Measurements from ENCODE around the gene NHSL2.

NHSL2 gene

GRCh38 chrX:72041871-72042851 is 131.5 kb downstream of the NHSL2 start:
- H3K27ac ChIP-seq (ENCODE audit: low read depth, low read length), result peak overlapping the region; percentile 70
- H3K4me1 ChIP-seq (ENCODE audit: control insufficient read depth, insufficient read depth, low read length), result peaks cover 24% of the 10 kb centered on the region
- no peaks in the 10 kb centered on the region for H3K36me3 ChIP-seq (ENCODE audit: control insufficient read depth, insufficient read depth, low read length)
- H3K27me3 ChIP-seq (ENCODE audit: control insufficient read depth, insufficient read depth, low read length), result peaks cover 4% of the 10 kb centered on the region
- H3K4me3 ChIP-seq (ENCODE audit: low read length), result no peak overlapping the region
- no peak overlapping the region for H3K9ac ChIP-seq (ENCODE audit: low read length)

- no peak overlapping the region for H3K9ac ChIP-seq (ENCODE audit: low read length)
- peaks cover 24% of the 10 kb centered on the region for H3K4me1 ChIP-seq (ENCODE audit: control insufficient read depth, insufficient read depth, low read length)
- H3K27me3 ChIP-seq (ENCODE audit: control insufficient read depth, insufficient read depth, low read length), result peaks cover 4% of the 10 kb centered on the region
- peak overlapping the region; percentile 70 for H3K27ac ChIP-seq (ENCODE audit: low read depth, low read length)
- no peaks in the 10 kb centered on the region for H3K36me3 ChIP-seq (ENCODE audit: control insufficient read depth, insufficient read depth, low read length)
- H3K4me3 ChIP-seq (ENCODE audit: low read length), result no peak overlapping the region
These were observed 132.2 kb downstream of the NHSL2 start for GRCh38 chrX:72042852-72043248.

GRCh38 chrX:72043636-72044035 is 133.0 kb downstream of the NHSL2 start:
- Histone ChIP-seq H3K27me3 (ENCODE audit: control insufficient read depth, insufficient read depth, low read length) (peaks cover 4% of the 10 kb centered on the region), H3K9ac (ENCODE audit: low read length) (no peak overlapping the region), H3K4me3 (ENCODE audit: low read length) (no peak overlapping the region), H3K36me3 (ENCODE audit: control insufficient read depth, insufficient read depth, low read length) (no peaks in the 10 kb centered on the region), H3K27ac (ENCODE audit: low read depth, low read length) (peak overlapping the region; percentile 3), H3K4me1 (ENCODE audit: control insufficient read depth, insufficient read depth, low read length) (peaks cover 24% of the 10 kb centered on the region)

GRCh38 chrX:72045141-72045540 is 134.5 kb downstream of the NHSL2 start:
- Histone ChIP-seq H3K27me3 (ENCODE audit: control insufficient read depth, insufficient read depth, low read length) (peaks cover 4% of the 10 kb centered on the region), H3K9ac (ENCODE audit: low read length) (no peak overlapping the region), H3K4me1 (ENCODE audit: control insufficient read depth, insufficient read depth, low read length) (peaks cover 24% of the 10 kb centered on the region), H3K27ac (ENCODE audit: low read depth, low read length) (peak overlapping the region; percentile 76), H3K4me3 (ENCODE audit: low read length) (no peak overlapping the region), H3K36me3 (ENCODE audit: control insufficient read depth, insufficient read depth, low read length) (no peaks in the 10 kb centered on the region)

- peaks cover 21% of the 10 kb centered on the region for H3K4me1 ChIP-seq (ENCODE audit: control insufficient read depth, insufficient read depth, low read length)
- H3K9ac ChIP-seq (ENCODE audit: low read length), result no peak overlapping the region
- H3K27ac ChIP-seq (ENCODE audit: low read depth, low read length), result peak overlapping the region; percentile 76
- H3K27me3 ChIP-seq (ENCODE audit: control insufficient read depth, insufficient read depth, low read length), result peaks cover 4% of the 10 kb centered on the region
- H3K4me3 ChIP-seq (ENCODE audit: low read length), result no peak overlapping the region
- H3K36me3 ChIP-seq (ENCODE audit: control insufficient read depth, insufficient read depth, low read length), result no peaks in the 10 kb centered on the region
These were observed 135.1 kb downstream of the NHSL2 start for GRCh38 chrX:72045552-72046277.

GRCh38 chrX:72046447-72046846 is 135.8 kb downstream of the NHSL2 start:
- H3K36me3 ChIP-seq (ENCODE audit: control insufficient read depth, insufficient read depth, low read length), result no peaks in the 10 kb centered on the region
- H3K4me1 ChIP-seq (ENCODE audit: control insufficient read depth, insufficient read depth, low read length), result peaks cover 14% of the 10 kb centered on the region
- H3K9ac ChIP-seq (ENCODE audit: low read length), result no peak overlapping the region
- H3K4me3 ChIP-seq (ENCODE audit: low read length), result no peak overlapping the region
- peaks cover 4% of the 10 kb centered on the region for H3K27me3 ChIP-seq (ENCODE audit: control insufficient read depth, insufficient read depth, low read length)
- H3K27ac ChIP-seq (ENCODE audit: low read depth, low read length), result peak overlapping the region; percentile 76

GRCh38 chrX:72048510-72049455 is 138.1 kb downstream of the NHSL2 start:
- Histone ChIP-seq H3K36me3 (ENCODE audit: control insufficient read depth, insufficient read depth, low read length) (no peaks in the 10 kb centered on the region), H3K27me3 (ENCODE audit: control insufficient read depth, insufficient read depth, low read length) (peaks cover 5% of the 10 kb centered on the region), H3K4me1 (ENCODE audit: control insufficient read depth, insufficient read depth, low read length) (peaks cover 6% of the 10 kb centered on the region), H3K27ac (ENCODE audit: low read depth, low read length) (no peak overlapping the region), H3K9ac (ENCODE audit: low read length) (no peak overlapping the region), H3K4me3 (ENCODE audit: low read length) (no peak overlapping the region)

- no peak overlapping the region for H3K9ac ChIP-seq (ENCODE audit: low read length)
- H3K4me1 ChIP-seq (ENCODE audit: control insufficient read depth, insufficient read depth, low read length), result peaks cover 1% of the 10 kb centered on the region
- no peak overlapping the region for H3K4me3 ChIP-seq (ENCODE audit: low read length)
- no peaks in the 10 kb centered on the region for H3K36me3 ChIP-seq (ENCODE audit: control insufficient read depth, insufficient read depth, low read length)
- peaks cover 3% of the 10 kb centered on the region for H3K27me3 ChIP-seq (ENCODE audit: control insufficient read depth, insufficient read depth, low read length)
- no peak overlapping the region for H3K27ac ChIP-seq (ENCODE audit: low read depth, low read length)
These were observed 139.4 kb downstream of the NHSL2 start for GRCh38 chrX:72050011-72050410.

GRCh38 chrX:72051589-72051988 is 140.9 kb downstream of the NHSL2 start:
- peaks cover 3% of the 10 kb centered on the region for H3K27me3 ChIP-seq (ENCODE audit: control insufficient read depth, insufficient read depth, low read length)
- no peak overlapping the region for H3K27ac ChIP-seq (ENCODE audit: low read depth, low read length)
- no peaks in the 10 kb centered on the region for H3K4me1 ChIP-seq (ENCODE audit: control insufficient read depth, insufficient read depth, low read length)
- H3K36me3 ChIP-seq (ENCODE audit: control insufficient read depth, insufficient read depth, low read length), result no peaks in the 10 kb centered on the region
- H3K9ac ChIP-seq (ENCODE audit: low read length), result no peak overlapping the region
- no peak overlapping the region for H3K4me3 ChIP-seq (ENCODE audit: low read length)

- Histone ChIP-seq H3K27ac (ENCODE audit: low read depth, low read length) (no peak overlapping the region), H3K27me3 (ENCODE audit: control insufficient read depth, insufficient read depth, low read length) (peaks cover 3% of the 10 kb centered on the region), H3K36me3 (ENCODE audit: control insufficient read depth, insufficient read depth, low read length) (no peaks in the 10 kb centered on the region), H3K4me1 (ENCODE audit: control insufficient read depth, insufficient read depth, low read length) (no peaks in the 10 kb centered on the region), H3K9ac (ENCODE audit: low read length) (no peak overlapping the region), H3K4me3 (ENCODE audit: low read length) (no peak overlapping the region)
These were observed 141.9 kb downstream of the NHSL2 start for GRCh38 chrX:72052415-72053090.

- Histone ChIP-seq H3K27ac (ENCODE audit: low read depth, low read length) (no peak overlapping the region), H3K4me3 (ENCODE audit: low read length) (no peak overlapping the region), H3K36me3 (ENCODE audit: control insufficient read depth, insufficient read depth, low read length) (no peaks in the 10 kb centered on the region), H3K4me1 (ENCODE audit: control insufficient read depth, insufficient read depth, low read length) (peaks cover 2% of the 10 kb centered on the region), H3K27me3 (ENCODE audit: control insufficient read depth, insufficient read depth, low read length) (peaks cover 3% of the 10 kb centered on the region), H3K9ac (ENCODE audit: low read length) (no peak overlapping the region)
These were observed 142.9 kb downstream of the NHSL2 start for GRCh38 chrX:72053508-72053907.

All from rectal smooth muscle tissue (tissue), 1 donor.